Prostate gland (tissue), 2 donors: ENCODE results near the gene HPS3.

Experiments used
- CTCF ChIP-seq, 4 experiments: fragments of 200-600 bp in 2 of 4; fragments of 450-650 bp in 2 of 4; sonication (generic) in 2 of 4; IDR thresholded peaks; 1 replicate in 3 of 4; 2 replicates in 1 of 4; pipeline ENCODE4 v1.5.1; 2016 to 2019; ENCODE audit warnings: antibody characterized with exemption in 4 of 4, mild to moderate bottlenecking in 2 of 4, moderate library complexity in 2 of 4
- POLR2A ChIP-seq: fragments of 450-650 bp; IDR thresholded peaks from one replicate; pipeline ENCODE4 v1.6.1; 2016; ENCODE audit warnings: antibody characterized with exemption, mild to moderate bottlenecking
- POLR2AphosphoS5 ChIP-seq: sonication (generic); formaldehyde crosslinking; IDR thresholded peaks from one replicate; pipeline ENCODE4 v1.6.1; 2017; ENCODE audit warnings: antibody characterized with exemption

- TF ChIP-seq CTCF (IDR thresholded peaks at IDR 0.05) = no peak
- no peak for TF ChIP-seq POLR2A
- TF ChIP-seq POLR2AphosphoS5 = no peak
Measured at GRCh38 chr3:149204390-149204991, 75.1 kb downstream of the HPS3 start.
